Stimulated activated CD8-positive, alpha-beta memory T cell treated with anti-CD3 and anti-CD28 coated beads, Interleukin-4, amount 100 ng/mL, for 48 hours (primary cell): ENCODE measurements around the gene CARMIL1.
"Not testable (repeated sequence)": the region's sequence is repeated elsewhere in the genome, so short reads cannot be mapped to it uniquely, and the experiment has no call there.

Source experiments
- DNase-seq: peaks from one replicate; pipeline ENCODE4 v3.0.0-alpha.2; 2020

CARMIL1 gene

DNA sequence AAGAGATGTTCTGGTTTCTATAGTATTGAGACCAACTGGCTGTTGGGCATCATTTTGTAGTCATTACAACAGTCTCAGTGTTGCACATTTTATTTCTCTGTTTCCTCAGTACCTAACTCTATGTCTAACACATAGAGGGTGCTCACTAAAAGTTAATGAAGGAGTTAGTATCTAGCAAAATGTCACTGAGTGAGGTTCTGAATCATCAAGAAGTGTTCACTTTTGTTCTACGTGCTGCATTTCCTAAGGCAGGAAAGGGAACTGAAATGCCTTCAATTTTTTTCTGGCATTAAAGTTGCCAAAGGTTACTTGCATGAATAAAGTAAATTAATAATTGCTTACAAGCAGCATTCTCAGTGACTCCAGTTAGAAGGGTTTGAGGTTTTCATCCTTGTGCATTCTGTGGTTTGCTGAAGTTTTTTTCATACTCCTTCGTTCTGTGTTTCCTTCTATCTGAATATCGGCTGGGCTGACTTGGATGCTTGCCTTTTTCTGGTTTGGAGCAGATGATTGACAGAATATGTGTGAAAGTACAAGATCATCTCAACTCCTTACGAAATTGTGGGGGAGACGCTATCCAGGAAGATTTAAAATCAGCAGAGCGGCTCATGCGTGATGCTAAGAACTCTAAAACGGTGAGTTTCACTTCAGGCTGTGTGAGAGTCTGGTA is 258.3 kb downstream of the CARMIL1 start:
- DNase-seq, result no peak

DNA sequence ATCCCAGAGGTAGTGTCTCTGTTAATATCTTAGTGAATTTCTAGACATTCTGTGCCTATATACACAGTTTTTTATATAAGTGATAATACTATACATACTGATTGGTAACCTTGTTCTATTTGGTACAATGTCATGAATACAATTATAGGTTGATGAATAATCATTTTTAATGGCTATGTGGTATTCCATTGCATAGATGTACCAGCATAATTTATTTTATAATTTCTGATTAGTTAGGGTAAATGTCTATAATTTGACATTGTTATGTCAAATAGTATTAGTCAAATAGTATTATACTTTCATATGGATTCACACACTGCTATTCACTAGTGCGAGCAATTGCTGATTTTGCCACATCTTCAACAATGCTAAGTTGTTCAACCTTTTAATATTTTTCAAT is 262.1 kb downstream of the CARMIL1 start:
- DNase-seq, result no peak

DNA sequence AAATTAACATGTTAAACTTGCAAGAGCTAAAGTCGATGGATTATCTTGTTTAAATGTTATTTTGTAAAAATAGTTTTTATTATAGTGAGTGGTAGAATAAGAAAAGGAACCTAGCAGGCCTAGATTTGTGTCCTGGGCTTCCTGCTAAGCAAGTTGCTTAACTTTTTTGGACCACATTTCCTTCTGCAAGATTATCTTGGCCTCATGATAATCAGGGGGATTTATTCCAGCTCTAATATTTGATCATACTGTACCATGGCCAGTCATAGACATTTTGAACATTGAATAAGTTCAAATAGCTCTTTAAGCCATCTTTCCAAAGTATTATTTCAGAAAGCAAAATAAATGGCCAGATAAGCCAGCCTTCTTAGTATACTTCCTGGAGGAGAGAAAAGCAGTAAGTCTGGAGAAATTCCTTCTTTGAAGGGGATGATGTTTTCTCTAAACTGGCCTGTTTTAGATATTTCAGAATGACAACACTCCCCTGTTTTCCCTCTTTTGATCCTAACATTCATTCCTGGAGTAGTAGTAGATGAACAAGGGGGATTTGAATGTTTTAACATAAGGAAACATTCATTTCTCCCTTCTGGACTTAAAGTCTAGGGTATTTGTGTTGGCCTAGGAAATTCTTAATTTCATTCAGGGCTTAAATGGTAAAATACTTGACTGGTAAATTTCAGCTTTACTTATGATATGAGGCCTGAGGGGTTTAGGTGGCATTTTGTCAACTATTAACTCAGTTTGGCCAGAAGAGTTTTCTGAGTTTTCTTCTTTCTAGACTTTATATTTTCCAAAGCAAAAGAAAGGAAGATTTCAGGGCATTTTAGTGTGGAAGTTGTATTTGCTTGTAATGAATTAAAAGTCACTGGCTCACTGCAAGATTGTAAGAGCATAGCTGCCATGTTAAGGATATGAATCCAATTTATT is 264.1 kb downstream of the CARMIL1 start:
- no peak for DNase-seq

DNA sequence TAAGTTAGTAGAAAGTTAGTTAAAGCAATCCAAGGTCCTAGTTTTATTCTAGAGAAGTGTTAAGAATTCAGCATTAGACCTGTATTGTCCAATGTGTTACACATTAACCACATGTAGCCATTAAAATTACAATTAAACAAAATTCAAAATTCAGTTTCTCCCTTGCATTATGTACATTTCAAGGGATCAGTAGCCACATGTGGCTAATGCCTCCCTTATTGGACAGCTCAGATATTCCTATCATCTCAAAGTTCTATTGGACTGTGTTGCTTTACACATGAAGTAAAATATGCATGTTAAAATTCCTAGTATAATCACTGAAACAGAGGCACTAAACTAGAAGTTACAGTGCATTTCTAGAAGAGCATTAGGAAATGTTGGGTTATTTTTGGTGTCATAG is 265.7 kb downstream of the CARMIL1 start:
- DNase-seq, result no peak

DNA sequence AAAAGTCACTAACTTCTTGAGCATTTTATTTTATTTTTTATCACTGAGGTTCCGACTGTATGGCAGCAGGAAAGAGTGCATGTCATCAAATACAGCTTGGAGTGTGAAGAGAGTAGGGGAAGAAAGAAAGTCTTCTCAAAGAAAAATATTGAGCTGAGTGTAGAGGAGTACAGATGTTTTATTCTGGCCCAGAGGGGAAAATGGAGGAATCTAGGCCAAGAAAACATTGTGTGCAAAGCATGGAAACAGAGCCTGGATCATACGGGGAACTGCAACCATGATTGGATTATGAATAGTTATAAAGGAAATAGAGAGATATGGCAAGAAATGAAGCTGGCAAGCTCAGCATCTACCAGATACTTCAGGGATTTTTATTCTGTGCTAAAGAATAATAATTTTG is 268.6 kb downstream of the CARMIL1 start:
- DNase-seq, result no peak

DNA sequence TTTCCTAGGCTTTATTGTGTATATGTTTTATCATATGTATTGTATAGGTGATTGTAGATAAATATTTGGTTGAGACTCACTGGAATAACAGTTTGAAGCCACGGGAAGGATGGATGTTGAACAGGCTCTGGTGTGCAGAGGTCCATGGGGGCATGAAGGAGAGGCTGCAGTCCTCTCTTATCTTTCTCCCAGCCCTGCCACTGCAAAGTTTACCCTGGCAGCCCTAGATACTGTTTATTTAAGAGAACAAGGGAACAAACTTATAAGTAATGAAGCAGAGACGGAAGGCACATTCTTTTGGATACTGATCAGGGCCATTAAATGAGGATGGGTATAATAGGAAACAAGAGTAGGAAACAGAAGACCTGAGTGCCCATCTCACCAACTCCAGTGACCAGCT is 269.3 kb downstream of the CARMIL1 start:
- no peak for DNase-seq

DNA sequence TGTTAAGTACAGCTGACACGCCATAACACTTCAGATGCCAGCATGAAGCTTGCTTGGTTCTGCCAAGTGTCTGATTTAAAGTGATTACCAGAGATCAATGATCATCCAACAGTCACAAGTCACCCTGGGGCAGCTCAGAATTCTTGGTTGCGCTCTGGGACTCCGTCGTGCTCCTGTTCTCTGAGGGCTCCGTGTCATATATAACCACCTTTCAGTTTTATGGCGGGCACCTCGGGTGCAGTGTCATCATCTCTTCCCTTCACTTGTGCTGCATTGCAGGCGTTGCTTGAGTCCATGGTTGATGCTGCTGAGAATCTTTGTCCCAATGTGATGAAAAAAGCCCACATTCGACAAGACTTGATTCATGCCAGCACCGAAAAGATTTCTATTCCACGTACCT is 271.5 kb downstream of the CARMIL1 start:
- no peak for DNase-seq

DNA sequence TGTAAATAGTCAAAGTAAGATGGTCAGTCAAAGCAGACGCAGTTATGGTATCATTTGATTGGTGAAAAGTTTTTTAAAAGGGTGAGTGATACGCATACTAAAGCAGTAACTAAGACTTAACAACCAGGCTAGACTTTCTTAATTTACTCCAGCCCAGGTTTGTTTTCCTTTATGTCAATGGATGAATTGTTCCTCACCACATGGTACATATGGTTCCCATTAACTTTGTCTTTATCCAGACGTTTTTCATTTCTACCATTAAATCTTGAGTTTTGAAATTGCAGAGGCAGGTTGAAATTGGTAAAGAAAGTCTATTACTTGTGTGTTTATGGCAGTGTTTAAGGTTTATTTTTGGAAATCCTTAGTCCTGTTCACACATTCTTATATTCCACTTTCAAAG is 274.3 kb downstream of the CARMIL1 start:
- no peak for DNase-seq

DNA sequence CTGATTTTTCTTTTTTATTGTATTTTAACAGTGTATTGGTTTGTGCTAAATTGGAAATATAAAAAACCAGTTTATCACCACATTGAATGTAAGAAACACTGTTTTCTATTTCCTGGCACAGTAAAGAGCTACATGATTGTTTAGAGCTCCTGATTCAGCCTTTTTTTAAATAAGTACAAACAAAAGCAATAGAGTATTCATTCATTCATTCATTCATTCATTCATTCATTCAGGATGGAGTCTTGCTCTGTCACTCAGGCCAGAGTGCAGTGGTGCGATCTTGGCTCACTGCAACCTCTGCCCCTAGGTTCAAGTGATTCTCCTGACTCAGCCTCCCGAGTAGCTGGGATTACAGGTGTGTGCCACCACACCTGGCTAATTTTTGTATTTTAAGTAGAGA is 276.0 kb downstream of the CARMIL1 start:
- DNase-seq, result no peak

DNA sequence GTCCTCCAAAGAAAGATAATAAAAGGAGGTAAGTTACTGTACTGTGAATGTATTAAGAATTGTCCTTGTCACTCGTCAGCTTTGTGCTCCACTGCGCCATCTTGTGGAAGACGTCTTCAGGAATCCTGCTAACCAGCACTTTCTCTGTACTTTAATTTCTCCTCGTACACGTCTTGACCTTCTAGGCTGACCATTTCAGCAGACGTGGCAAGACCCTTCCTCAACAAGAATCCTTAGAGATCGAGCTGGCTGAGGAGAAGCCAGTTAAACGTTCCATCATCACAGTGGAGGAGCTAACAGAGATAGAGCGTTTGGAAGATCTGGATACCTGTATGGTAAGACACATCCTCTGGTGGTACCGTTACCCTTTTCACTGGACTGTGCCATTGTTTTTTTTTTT is 277.3 kb downstream of the CARMIL1 start:
- DNase-seq, result peak; percentile 91

DNA sequence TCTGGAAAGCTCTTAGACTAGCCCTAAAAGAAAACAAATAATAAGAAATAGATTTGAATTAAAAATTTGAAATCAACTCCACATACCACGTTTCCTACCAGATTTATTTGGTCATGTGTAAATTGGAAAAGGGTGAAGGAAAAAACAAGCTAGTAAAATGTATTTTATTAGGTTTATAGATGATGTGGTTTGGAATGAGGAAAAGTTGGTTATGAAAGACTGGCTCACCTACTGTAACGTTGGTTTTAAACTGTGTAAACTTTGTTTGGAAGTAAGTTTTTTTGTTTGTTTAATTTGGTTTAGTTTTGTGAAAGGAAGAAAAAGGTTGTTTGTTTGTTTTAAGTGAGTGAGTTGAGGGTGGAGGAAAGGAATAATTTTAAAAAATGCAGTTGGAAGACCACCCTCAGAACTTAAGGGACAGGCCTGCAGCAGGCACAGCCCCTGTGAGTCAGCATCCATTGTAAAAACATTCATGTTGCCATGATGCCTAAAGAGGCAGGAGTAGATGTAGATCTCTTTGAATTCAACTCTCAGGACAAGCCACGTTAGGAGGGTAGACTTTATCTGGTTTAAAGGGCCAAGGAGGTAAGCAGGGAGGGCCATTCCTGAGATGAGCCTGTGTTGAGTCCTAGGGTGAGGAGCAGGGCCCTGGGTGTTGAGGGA is 279.1 kb downstream of the CARMIL1 start:
- no peak for DNase-seq

DNA sequence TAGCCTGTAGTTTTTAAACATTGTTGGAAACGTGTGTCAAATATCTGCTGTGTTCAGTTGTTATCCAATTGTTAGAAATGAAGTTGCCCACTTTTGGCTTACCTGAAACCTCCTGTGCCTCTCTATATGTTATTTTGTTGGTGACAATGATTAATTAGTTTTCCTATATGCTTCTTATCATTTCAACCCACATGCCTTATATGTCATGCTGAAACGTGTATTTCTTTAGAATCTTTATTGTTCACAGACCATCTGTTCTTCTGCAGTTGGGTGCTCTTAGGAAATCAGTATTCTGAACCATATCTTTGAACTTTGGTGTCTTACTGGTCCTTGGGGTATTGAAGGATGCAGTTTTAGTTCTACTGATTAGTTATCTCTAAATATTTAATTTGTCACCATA is 281.7 kb downstream of the CARMIL1 start:
- DNase-seq, result no peak

DNA sequence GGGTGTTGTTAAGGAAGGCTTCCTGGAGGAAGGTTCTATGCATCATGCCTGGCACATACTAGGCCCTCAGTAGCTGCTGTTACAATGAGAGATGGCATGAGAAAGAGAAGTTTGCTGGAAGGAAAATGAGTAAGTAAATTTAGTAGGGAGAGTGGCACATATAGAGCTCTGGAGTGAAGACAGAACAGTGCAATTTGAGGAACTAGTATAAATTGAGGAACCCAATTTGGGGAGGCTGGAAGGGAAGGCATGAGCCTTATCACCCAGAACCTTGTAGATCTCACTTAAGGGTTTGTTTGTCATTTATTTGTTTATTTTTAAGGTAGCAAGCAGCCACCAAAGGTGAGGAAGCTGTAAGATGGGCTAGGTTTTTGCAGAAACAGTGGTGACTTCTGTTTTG is 285.8 kb downstream of the CARMIL1 start:
- DNase-seq, result no peak

DNA sequence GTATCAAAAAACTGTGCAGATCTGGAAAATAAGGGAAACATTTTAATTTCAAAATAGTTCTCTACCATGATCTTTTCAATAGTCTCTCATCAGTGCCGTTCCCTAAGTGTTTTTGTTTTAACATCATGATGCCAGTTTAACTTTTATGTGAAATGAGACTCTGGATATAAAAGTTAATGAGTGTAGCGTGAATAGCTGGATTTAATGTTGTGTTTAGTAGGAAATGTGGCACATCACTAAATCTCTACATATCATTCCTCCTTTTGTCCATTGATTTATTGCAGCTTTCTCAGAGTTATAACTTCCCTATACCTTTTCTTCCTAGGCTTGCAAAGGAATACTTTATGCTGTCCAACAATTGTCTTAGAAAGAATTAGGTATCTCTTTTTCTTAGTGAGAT is 291.4 kb downstream of the CARMIL1 start:
- DNase-seq, result no peak

DNA sequence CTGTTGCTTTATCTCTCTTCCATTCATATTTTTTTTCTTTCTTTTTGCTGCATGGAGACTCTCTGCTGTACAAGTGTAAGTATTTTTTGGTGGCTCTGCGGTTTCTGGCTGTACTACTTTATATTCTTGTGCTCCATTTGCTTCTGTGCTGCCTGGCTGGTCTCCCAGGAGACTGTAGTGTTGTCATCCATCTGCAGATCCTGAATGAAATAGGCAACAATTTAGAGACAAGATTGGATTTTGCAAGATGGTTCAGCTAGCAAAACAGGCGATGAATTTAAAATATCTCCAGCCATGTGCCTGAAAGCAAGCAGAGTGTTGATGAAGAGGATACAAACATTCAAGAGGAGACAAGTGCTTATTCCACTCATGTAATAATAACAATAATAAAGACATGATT is 297.7 kb downstream of the CARMIL1 start:
- no peak for DNase-seq

DNA sequence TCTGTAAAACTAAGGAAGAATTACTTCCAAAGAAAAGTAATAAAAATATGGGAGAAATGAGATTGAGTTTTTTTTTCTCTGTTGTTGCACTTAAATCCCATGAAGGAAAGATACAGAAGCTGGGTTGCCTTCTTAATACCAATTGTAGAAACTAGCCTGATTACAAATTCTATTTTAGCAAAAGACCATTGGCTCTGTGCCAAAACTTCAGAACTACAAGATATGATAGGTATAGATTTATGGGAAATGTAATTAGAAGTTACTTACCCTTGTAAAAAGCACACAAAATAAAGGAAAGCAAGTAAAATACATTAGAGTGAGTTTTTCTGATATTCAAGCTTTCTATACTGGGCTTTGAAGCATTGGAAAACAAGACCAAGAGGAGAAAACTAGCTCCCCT is 299.4 kb downstream of the CARMIL1 start:
- DNase-seq, result no peak

DNA sequence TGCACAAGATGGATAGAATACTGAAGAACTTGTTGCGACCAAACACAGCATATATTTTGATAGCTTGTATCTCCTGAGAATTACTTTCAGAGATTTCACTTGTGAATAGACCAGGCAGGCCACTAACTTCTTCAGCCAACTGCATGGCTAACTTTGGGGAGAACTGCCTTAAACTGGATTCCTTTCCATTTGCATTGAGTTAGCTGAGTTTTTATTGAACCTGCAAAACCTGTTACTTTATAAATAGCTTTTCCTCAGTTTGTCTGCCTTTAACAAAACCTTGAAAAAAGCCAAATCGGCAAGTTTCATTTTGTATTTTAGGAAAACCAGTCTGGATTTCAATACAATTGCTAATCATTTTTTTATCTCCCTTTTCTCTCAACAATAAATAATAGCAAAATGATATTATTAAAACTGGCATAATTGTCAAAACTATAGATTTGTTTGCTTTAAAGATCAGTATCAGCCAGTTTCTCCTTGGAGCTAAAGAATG is 300.3 kb downstream of the CARMIL1 start:
- DNase-seq, result no peak

DNA sequence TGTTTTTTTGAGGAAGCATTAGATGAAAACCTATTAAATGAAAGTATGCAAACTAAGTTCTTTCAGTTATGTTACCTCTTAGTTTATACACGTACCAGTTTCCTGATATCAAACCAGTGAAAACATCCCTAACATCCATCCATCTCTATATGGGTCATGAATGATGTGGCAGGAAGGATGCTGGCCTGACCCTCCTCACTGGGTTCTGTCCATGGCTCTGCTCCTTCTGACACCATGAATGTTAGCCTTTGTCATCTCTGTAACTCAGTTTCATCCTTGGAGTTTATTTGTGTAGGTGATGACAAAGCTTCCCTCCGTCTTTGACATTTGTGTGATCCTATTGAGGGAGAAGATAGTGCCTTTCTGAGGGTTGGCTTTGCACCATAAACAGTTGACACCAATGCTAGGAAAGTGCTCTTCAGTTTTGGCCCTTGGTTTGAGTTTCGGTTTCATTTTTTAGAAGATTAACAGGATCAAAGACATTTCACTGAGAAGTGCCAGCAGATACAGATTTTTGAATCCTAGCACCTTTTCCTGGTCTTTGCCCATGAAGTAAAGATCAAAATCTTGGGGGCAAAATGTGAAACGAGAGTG is 300.8 kb downstream of the CARMIL1 start:
- no peak for DNase-seq

DNA sequence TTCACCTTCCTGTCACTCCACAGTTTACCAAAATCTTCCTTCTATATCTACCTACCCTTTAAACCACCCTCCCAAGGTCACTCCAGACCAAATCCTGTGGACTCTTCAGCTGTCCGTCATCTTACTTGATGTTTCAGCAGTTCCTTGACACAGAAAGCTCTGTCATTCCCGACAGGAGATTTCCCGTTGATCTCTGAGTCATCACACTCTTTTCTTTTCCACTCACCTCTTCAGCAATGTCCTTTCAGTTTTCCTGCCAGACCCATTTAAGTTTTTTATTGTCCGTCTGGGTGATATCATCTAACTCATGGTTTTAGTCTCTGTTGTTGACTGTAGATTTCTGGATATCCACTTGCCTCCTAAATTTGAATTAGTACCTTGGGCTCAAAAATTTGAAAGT is 302.9 kb downstream of the CARMIL1 start:
- no peak for DNase-seq

DNA sequence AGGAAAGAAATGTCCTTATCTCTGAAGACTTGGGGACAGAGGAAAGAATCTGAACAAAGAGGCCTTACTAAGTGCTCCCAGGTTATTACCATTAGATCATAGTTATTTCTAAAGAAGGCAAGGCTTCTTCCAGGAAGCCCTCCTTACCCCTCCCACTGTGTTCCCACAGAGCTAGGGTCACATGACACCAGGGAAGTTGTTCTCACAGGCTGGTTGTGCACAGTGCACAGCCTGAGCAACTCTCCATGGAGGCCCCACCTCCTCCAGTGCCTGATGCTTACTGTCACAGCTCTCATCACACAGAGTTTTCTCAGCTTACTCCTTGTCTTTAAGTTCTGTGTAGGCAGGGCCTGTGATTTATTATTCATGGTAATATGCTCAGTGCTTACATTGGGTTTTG is 303.9 kb downstream of the CARMIL1 start:
- DNase-seq, result no peak

DNA sequence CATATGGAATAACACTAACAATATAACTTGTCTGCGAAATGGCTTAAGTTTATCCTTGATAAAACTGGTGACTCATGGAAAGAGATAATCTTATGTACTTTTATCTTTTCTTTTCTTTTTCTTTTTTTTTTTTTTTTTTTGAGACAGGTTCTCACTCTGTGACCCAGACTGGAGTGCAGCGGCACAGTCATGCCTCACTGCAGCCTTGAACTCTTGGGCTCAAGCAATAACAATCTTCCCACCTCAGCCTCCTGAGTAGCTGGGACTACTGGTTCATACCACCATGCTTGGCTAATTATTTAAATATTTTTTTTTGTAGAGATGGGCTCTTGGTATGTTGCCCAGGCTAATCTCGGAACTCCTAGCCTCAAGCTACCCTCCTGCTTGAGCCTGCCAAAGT is 304.7 kb downstream of the CARMIL1 start:
- no peak for DNase-seq

DNA sequence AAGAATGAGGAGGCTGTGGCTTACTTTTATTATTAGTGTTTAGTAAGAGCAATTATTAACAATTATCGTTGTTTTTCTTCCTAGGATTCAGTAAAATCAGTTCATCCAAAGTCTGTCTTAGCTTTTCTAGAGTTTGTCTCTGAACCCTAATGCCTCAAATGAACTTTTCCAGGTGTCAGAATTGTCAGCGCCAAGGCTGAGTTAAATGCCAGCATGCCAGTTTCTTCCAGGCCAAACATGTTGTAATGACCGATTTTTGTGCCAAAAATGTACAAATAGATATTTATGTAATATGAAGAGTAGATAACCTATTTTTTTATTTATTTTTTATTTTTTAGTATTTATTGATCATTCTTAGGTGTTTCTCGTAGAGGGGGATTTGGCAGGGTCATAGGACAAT is 306.1 kb downstream of the CARMIL1 start:
- DNase-seq, result no peak

DNA sequence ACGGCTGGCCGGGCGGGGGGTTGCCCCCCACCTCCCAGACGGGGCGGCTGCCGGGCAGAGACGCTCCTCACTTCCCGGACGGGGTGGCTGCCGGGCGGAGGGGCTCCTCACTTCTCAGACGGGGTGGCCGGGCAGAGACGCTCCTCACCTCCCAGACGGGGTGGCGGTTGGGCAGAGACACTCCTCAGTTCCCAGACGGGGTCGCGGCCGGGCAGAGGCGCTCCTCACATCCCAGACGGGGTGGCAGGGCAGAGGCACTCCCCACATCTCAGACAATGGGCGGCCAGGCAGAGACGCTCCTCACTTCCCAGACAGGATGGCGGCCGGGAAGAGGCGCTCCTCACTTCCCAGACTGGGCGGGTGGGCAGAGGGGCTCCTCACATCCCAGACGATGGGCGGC is 306.9 kb downstream of the CARMIL1 start:
- not testable (repeated sequence) for DNase-seq
